Uterus (tissue), 4 donors: Measurements from ENCODE around the gene CAND1. TPM values are rescaled to one million over a fixed set of nuclear protein-coding genes. Genes with fewer than 3 reads are reported as not detected.

Experiments used
- DNase-seq, 2 donors: peaks; one replicate each; pipeline ENCODE4 v3.0.0-alpha.2; 2019 to 2020
- H3K27ac ChIP-seq, 2 donors: fragments of 200-600 bp; sonication (generic); 1 replicate in 1 of 2; 2 replicates in 1 of 2; pipeline ENCODE4 v1.5.1; 2016 to 2018
- H3K27me3 ChIP-seq, 2 donors: fragments of 200-600 bp; sonication (generic); one replicate each; pipeline ENCODE4 v1.5.1; 2018 to 2019; ENCODE audit warnings: control low read depth in 1 of 2
- H3K36me3 ChIP-seq, 2 donors: fragments of 200-600 bp; sonication (generic); one replicate each; pipeline ENCODE4 v1.5.1; 2019; ENCODE audit warnings: control low read depth in 1 of 2
- H3K4me1 ChIP-seq, 2 donors: fragments of 200-600 bp; sonication (generic); one replicate each; pipeline ENCODE4 v1.5.1; 2018 to 2019; ENCODE audit warnings: control low read depth in 1 of 2
- H3K4me3 ChIP-seq, 2 donors: fragments of 200-600 bp; sonication (generic); 1 replicate in 1 of 2; 2 replicates in 1 of 2; pipeline ENCODE4 v1.5.1; 2018 to 2019; ENCODE audit warnings: mild to moderate bottlenecking in 1 of 2
- H3K9me3 ChIP-seq, 2 donors: fragments of 200-600 bp; sonication (generic); one replicate each; pipeline ENCODE4 v1.5.1; 2019; ENCODE audit warnings: control low read depth in 1 of 2
- POLR2A ChIP-seq, 2 donors: fragments of 450-650 bp; IDR thresholded peaks; one replicate each; pipeline ENCODE4 v1.6.1; 2016; ENCODE audit warnings: antibody characterized with exemption in 2 of 2, mild to moderate bottlenecking in 1 of 2, moderate library complexity in 1 of 2
- intact Hi-C: fragments of 100-400 bp; cut with DNase I; formaldehyde crosslinking; loops from one replicate; pipeline ENCODE4 v1.15.1; 2023; ENCODE audit warnings: low total_unique reads
- total RNA-seq, 4 donors: library from RNA; depleted of rRNA in 3 of 4; stranded (reverse); fragments of >200 nt in 3 of 4; gene quantifications; one replicate each; pipeline versions ENCODE4 v1.1.0 to v1.2.4, GENCODE V29; 2014 to 2023
- TF ChIP-seq, protein P1 (sequence below), 4 experiments: fragments of 200-600 bp in 2 of 4; fragments of 450-650 bp in 2 of 4; sonication (generic) in 2 of 4; IDR thresholded peaks; one replicate each; pipeline ENCODE4 v1.5.1; 2016 to 2019; ENCODE audit warnings: antibody characterized with exemption in 4 of 4, mild to moderate bottlenecking in 2 of 4, moderate library complexity in 1 of 4
- donor health status: DM: yes; HTN: yes; CAD: no.

Gene CAND1
- total RNA-seq, 4 donors from 2014 or later: 30.2 to 257 (median 92.8) TPM

DNA sequence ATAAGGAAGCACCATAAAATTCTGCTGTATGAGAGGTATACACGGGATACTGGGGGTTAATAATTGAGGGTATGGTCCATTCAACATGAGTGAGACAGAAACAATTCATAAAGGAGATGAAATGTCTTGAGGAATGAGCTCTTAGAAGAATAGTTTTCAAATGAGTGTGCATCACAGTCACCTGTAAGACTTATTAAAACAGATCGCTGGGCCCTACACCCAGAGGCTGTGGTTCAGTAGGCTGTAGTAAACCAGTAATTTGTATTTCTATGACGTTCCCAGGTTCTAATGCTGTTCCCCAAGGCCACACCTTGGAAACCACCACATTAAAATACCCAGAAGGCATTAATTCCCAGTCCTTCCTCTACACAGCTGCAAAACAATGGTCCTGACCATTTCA lies 49.6 kb downstream of the CAND1 start:
- intact Hi-C loops: no loop called here
- no peaks in the 10 kb centered on the region for H3K36me3 ChIP-seq
- H3K9me3 ChIP-seq: no peaks in the 10 kb centered on the region

DNA sequence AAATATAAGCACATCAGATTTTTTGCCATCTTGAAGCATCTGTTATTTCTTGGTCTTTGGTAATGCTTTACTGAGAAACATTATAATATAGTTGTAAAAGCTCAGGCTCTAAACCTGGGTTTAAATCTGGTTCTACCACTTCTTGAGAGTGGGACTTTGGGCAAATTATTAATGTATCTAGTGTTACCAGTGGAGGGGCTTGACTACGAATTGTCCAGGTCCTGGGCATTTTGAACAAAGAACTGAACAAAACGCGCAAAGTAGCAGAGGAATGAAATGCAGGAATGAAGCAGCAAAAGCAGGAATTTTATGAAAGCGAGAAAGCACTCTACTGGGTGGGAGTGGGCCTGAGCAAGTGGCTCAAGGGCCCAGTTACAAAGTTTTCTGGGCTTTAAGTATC lies 50.8 kb downstream of the CAND1 start:
- Histone ChIP-seq H3K36me3 (no peaks in the 10 kb centered on the region), H3K27me3 (no peaks in the 10 kb centered on the region), H3K27ac (no peak overlapping the region), H3K4me3 (no peak overlapping the region), H3K9me3 (no peaks in the 10 kb centered on the region), H3K4me1 (no peaks in the 10 kb centered on the region)
- intact Hi-C loops: no loop called here
- no peak for DNase-seq
- no peak for TF ChIP-seq POLR2A (IDR thresholded peaks at IDR 0.05)
- TF ChIP-seq, protein P1, sequence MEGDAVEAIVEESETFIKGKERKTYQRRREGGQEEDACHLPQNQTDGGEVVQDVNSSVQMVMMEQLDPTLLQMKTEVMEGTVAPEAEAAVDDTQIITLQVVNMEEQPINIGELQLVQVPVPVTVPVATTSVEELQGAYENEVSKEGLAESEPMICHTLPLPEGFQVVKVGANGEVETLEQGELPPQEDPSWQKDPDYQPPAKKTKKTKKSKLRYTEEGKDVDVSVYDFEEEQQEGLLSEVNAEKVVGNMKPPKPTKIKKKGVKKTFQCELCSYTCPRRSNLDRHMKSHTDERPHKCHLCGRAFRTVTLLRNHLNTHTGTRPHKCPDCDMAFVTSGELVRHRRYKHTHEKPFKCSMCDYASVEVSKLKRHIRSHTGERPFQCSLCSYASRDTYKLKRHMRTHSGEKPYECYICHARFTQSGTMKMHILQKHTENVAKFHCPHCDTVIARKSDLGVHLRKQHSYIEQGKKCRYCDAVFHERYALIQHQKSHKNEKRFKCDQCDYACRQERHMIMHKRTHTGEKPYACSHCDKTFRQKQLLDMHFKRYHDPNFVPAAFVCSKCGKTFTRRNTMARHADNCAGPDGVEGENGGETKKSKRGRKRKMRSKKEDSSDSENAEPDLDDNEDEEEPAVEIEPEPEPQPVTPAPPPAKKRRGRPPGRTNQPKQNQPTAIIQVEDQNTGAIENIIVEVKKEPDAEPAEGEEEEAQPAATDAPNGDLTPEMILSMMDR (IDR thresholded peaks at IDR 0.05): no peak

More for the DNA sequence above, 49.6 kb downstream of the CAND1 start:
- no peak for DNase-seq
- no peaks in the 10 kb centered on the region for H3K4me1 ChIP-seq
- TF ChIP-seq, protein P1 (IDR thresholded peaks at IDR 0.05): no peak
- no peak for TF ChIP-seq POLR2A (IDR thresholded peaks at IDR 0.05)
- H3K27ac ChIP-seq: no peak overlapping the region
- no peak overlapping the region for H3K4me3 ChIP-seq
- no peaks in the 10 kb centered on the region for H3K27me3 ChIP-seq

DNA sequence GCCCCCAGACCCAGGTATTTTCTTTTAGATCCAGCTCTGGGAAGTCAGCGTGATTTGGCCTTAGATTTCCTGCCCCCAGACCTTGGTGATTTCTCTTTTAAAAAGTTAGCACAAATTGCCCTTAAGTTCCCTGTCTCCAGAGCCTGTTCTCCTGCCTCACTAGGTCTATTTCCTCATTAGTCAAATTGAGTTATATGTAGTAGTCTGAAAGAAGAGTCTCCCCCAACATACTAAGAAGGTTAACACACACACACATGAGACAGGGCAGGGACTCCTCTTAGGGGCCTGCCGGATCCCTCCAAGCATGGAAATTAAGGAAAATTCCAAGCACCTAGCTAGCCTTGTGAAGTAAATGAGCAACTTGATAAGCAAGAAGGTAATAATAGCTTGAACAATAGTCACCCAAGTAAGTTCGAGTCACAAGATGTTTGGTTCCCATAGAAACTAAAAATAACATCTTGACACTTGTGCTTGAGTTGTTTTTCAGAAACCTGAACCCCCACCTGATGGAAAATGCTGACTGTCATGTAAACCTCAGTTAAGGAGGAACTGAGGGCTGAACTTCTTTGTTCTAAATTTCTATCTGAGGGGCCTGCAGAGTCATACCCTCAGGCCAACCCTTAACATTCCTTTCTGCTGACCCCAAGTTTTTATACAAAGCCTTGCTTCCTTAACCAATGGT lies 51.6 kb downstream of the CAND1 start:
- H3K4me1 ChIP-seq: no peaks in the 10 kb centered on the region
- H3K27ac ChIP-seq: no peak overlapping the region
- H3K9me3 ChIP-seq: no peaks in the 10 kb centered on the region
- H3K36me3 ChIP-seq: no peaks in the 10 kb centered on the region
- TF ChIP-seq POLR2A (IDR thresholded peaks at IDR 0.05): no peak
- TF ChIP-seq, protein P1 (IDR thresholded peaks at IDR 0.05): no peak
- intact Hi-C loops: no loop called here
- no peaks in the 10 kb centered on the region for H3K27me3 ChIP-seq
- DNase-seq: no peak
- H3K4me3 ChIP-seq: no peak overlapping the region

DNA sequence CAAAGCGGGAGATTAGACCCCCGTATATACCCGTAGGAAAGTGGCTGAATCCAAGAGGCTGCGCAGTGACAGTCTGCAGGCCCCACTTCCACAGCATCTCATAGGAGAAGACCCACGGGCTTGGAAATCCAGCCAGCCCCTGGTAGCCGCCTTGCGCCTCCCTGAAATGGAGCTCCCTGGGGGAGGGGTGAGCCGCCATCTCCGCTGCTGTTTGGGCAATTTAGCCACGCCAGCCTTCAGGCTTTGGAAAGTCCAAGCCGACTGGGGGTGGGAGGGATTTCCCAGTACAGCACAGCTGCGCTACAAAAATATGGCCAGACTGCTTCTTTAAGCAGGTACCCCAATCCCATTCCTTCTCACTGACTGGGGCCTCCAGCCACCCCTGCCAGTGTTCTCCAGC lies 53.4 kb downstream of the CAND1 start:
- Histone ChIP-seq H3K9me3 (no peaks in the 10 kb centered on the region), H3K4me3 (no peak overlapping the region), H3K27me3 (no peaks in the 10 kb centered on the region), H3K36me3 (no peaks in the 10 kb centered on the region), H3K4me1 (no peaks in the 10 kb centered on the region), H3K27ac (no peak overlapping the region)
- intact Hi-C loops: no loop called here
- DNase-seq: no peak
- TF ChIP-seq, protein P1 (IDR thresholded peaks at IDR 0.05): no peak
- no peak for TF ChIP-seq POLR2A (IDR thresholded peaks at IDR 0.05)

DNA sequence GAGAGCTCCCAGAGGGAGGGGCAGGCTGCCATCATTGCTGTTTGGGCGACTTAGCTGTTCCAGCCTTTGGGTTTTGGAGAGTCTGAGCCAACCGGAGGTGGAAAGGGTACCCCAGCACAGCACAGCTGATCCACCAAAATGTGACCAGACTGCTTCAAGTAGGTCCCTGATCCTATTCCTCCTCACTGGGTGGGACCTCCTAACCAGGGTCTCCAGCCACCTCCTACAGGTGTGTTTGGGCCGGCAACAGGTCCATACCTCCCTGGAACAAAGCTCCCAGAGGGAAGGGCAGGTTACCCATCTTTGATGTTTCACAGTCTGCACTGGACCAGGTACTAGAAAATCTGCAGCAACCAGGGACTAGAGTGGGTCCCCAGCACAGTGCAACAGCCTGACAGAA lies 53.8 kb downstream of the CAND1 start:
- no peak for DNase-seq
- Histone ChIP-seq H3K27me3 (no peaks in the 10 kb centered on the region), H3K4me1 (no peaks in the 10 kb centered on the region), H3K9me3 (no peaks in the 10 kb centered on the region), H3K36me3 (no peaks in the 10 kb centered on the region), H3K27ac (no peak overlapping the region), H3K4me3 (no peak overlapping the region)
- TF ChIP-seq, protein P1 (IDR thresholded peaks at IDR 0.05): no peak
- no peak for TF ChIP-seq POLR2A (IDR thresholded peaks at IDR 0.05)
- intact Hi-C loops: no loop called here
